ENCODE measurements around the gene ZNF827.
A peak's percentile ranks its signal among the peaks of the same experiment; 100 is the strongest.

Gene ZNF827

DNA sequence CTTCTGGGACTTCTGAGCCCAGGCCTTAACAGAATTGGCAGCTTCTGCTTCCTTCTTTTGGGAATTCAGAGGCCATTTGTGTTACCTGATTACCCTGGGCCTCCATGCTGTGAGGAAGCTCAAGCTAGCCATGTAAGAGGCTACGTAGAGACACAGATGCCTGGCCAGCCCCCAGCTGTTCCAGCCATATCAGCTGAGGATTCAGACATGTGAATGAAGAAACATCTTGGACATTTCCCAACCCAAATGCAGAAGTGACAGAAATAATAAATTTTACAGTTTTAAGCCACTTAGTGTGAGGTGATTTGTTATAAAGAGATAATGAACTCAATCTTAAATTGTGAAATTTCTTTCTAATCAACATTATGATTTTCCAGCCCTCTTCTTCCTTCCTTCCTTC is 18.7 kb upstream of the ZNF827 start:
- ATAC-seq: no peak
- TF ChIP-seq BACH2 (CRISPR knock-in tag; IDR thresholded peaks at IDR 0.05; ENCODE audit: borderline replicate concordance) (no peak), ZNF565 (CRISPR knock-in tag; conservative IDR thresholded peaks at IDR 0.05; ENCODE audit: low read depth) (0 out of 2 replicates have a peak, but pooled peaks have one; percentile 24)

DNA sequence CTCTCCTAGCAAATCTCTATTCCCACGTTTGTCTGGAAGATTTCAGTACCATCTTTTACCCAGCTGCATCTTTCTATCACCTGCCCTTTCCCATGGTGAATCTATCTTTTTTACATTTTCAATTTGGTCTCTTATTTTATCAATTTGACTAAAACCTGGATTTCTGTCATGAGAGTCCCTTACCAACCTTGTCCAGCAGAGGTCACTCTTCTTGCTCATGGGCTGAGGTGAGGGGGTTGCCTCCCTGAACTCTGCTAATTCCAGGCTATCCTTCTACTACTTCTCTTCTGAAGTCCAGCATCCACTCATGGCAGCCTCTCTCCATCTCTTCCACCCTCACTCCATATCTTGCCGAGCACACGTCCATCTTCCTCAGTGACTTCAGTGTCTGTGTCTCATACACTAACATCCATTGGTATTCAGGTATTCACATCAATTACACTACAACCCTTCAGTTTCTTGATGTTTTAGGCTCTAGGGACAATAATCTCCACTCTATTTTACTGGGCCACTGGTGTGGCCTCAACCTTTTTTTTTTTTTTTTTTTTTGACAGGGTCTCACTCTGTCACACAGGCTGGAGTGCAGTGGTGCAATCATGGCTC is 17.8 kb upstream of the ZNF827 start:
- no peak for TF ChIP-seq ZNF8 (CRISPR knock-in tag; IDR thresholded peaks at IDR 0.05)
- no peak for TF ChIP-seq GLIS3 (CRISPR knock-in tag; IDR thresholded peaks at IDR 0.05)
- no peak for TF ChIP-seq CSDC2 (CRISPR knock-in tag; IDR thresholded peaks at IDR 0.05)
- TF ChIP-seq, protein P1, sequence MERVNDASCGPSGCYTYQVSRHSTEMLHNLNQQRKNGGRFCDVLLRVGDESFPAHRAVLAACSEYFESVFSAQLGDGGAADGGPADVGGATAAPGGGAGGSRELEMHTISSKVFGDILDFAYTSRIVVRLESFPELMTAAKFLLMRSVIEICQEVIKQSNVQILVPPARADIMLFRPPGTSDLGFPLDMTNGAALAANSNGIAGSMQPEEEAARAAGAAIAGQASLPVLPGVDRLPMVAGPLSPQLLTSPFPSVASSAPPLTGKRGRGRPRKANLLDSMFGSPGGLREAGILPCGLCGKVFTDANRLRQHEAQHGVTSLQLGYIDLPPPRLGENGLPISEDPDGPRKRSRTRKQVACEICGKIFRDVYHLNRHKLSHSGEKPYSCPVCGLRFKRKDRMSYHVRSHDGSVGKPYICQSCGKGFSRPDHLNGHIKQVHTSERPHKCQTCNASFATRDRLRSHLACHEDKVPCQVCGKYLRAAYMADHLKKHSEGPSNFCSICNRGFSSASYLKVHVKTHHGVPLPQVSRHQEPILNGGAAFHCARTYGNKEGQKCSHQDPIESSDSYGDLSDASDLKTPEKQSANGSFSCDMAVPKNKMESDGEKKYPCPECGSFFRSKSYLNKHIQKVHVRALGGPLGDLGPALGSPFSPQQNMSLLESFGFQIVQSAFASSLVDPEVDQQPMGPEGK (CRISPR knock-in tag; IDR thresholded peaks at IDR 0.05; ENCODE audit: borderline replicate concordance): no peak
- TF ChIP-seq OSR1 (CRISPR knock-in tag; IDR thresholded peaks at IDR 0.05): no peak
- TF ChIP-seq SNAI2 (CRISPR knock-in tag; IDR thresholded peaks at IDR 0.05): no peak
- TF ChIP-seq ESRRG (CRISPR knock-in tag; IDR thresholded peaks at IDR 0.05): no peak
- TF ChIP-seq BACH2 (CRISPR knock-in tag; IDR thresholded peaks at IDR 0.05; ENCODE audit: borderline replicate concordance): no peak
- TF ChIP-seq ARNTL (CRISPR knock-in tag; IDR thresholded peaks at IDR 0.05; ENCODE audit: borderline replicate concordance, low read depth): no peak
- no peak for TF ChIP-seq TOX (CRISPR knock-in tag; IDR thresholded peaks at IDR 0.05; ENCODE audit: borderline replicate concordance)
- TF ChIP-seq TCF4 (CRISPR knock-in tag; IDR thresholded peaks at IDR 0.05; ENCODE audit: borderline replicate concordance): no peak
- no peak for TF ChIP-seq ZNF565 (CRISPR knock-in tag; conservative IDR thresholded peaks at IDR 0.05; ENCODE audit: low read depth)
- TF ChIP-seq, protein P2, sequence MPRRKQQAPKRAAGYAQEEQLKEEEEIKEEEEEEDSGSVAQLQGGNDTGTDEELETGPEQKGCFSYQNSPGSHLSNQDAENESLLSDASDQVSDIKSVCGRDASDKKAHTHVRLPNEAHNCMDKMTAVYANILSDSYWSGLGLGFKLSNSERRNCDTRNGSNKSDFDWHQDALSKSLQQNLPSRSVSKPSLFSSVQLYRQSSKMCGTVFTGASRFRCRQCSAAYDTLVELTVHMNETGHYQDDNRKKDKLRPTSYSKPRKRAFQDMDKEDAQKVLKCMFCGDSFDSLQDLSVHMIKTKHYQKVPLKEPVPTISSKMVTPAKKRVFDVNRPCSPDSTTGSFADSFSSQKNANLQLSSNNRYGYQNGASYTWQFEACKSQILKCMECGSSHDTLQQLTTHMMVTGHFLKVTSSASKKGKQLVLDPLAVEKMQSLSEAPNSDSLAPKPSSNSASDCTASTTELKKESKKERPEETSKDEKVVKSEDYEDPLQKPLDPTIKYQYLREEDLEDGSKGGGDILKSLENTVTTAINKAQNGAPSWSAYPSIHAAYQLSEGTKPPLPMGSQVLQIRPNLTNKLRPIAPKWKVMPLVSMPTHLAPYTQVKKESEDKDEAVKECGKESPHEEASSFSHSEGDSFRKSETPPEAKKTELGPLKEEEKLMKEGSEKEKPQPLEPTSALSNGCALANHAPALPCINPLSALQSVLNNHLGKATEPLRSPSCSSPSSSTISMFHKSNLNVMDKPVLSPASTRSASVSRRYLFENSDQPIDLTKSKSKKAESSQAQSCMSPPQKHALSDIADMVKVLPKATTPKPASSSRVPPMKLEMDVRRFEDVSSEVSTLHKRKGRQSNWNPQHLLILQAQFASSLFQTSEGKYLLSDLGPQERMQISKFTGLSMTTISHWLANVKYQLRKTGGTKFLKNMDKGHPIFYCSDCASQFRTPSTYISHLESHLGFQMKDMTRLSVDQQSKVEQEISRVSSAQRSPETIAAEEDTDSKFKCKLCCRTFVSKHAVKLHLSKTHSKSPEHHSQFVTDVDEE (CRISPR knock-in tag; IDR thresholded peaks at IDR 0.05): no peak
- TF ChIP-seq ZFP3 (CRISPR knock-in tag; IDR thresholded peaks at IDR 0.05): no peak
- TF ChIP-seq, protein P3, sequence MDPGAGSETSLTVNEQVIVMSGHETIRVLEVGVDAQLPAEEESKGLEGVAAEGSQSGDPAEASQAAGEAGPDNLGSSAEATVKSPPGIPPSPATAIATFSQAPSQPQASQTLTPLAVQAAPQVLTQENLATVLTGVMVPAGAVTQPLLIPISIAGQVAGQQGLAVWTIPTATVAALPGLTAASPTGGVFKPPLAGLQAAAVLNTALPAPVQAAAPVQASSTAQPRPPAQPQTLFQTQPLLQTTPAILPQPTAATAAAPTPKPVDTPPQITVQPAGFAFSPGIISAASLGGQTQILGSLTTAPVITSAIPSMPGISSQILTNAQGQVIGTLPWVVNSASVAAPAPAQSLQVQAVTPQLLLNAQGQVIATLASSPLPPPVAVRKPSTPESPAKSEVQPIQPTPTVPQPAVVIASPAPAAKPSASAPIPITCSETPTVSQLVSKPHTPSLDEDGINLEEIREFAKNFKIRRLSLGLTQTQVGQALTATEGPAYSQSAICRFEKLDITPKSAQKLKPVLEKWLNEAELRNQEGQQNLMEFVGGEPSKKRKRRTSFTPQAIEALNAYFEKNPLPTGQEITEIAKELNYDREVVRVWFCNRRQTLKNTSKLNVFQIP (CRISPR knock-in tag; IDR thresholded peaks at IDR 0.05; ENCODE audit: borderline replicate concordance, low read depth): no peak
- no peak for TF ChIP-seq ZC3H10 (CRISPR knock-in tag; IDR thresholded peaks at IDR 0.05)
- TF ChIP-seq RARB (CRISPR knock-in tag; IDR thresholded peaks at IDR 0.05): no peak
- TF ChIP-seq ZFP30 (CRISPR knock-in tag; IDR thresholded peaks at IDR 0.05): no peak
- ATAC-seq: peak; percentile 68

DNA sequence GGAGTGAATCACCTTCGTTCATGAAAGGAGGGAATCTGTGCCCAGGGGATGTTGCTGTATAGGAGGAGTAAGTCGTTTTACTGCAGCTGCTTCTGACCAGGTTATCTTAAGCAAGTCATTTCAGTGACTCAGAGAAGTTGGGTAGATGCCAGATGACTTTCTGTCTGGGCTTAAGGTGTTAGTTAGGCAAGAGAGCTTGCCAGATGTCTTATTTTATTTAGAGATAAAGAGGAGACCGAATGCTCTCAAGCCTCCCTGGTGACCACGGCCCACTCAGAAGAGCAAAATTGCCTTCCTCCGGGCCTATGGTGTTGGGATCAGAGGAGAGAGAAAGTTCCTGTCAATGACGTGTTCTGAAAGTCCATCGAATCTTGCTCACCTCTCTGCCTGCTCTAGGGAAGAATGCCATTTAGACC is 16.3 kb upstream of the ZNF827 start:
- no peak for TF ChIP-seq CSDC2 (CRISPR knock-in tag; IDR thresholded peaks at IDR 0.05)
- peak; percentile 88 for TF ChIP-seq ZFP3 (CRISPR knock-in tag; IDR thresholded peaks at IDR 0.05)
- ATAC-seq: peak; percentile 68

DNA sequence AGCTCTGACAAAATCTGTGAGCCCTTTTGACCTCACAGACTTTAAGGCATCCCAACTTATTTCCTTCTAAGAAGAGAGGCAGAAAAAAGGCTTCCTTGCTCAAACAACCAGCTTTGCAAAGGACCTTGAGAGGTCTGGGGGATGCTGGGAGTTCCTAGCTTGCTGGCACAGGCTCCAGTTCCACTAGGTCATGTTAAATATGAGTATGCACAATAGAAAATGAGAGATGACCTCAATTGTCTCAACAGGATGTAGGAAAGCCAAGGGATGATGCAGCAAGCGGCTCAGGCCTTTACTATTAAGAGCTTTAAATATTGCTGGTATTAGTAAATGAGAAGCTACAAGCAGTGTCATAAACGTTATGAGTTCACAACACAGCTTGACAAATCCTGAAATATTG is 13.3 kb upstream of the ZNF827 start:
- peak; percentile 24; the same call in 1 of the 3 replicates for ATAC-seq
- TF ChIP-seq, protein P4, sequence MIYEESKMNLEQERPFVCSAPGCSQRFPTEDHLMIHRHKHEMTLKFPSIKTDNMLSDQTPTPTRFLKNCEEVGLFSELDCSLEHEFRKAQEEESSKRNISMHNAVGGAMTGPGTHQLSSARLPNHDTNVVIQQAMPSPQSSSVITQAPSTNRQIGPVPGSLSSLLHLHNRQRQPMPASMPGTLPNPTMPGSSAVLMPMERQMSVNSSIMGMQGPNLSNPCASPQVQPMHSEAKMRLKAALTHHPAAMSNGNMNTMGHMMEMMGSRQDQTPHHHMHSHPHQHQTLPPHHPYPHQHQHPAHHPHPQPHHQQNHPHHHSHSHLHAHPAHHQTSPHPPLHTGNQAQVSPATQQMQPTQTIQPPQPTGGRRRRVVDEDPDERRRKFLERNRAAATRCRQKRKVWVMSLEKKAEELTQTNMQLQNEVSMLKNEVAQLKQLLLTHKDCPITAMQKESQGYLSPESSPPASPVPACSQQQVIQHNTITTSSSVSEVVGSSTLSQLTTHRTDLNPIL (CRISPR knock-in tag; IDR thresholded peaks at IDR 0.05; ENCODE audit: low read depth): no peak
- TF ChIP-seq, protein P3 (CRISPR knock-in tag; IDR thresholded peaks at IDR 0.05; ENCODE audit: borderline replicate concordance, low read depth): no peak
- no peak for TF ChIP-seq TOX (CRISPR knock-in tag; IDR thresholded peaks at IDR 0.05; ENCODE audit: borderline replicate concordance)
- no peak for TF ChIP-seq ZNF70 (CRISPR knock-in tag; IDR thresholded peaks at IDR 0.05)
- TF ChIP-seq CSDC2 (CRISPR knock-in tag; IDR thresholded peaks at IDR 0.05): no peak
- no peak for TF ChIP-seq TCF4 (CRISPR knock-in tag; IDR thresholded peaks at IDR 0.05; ENCODE audit: borderline replicate concordance)
- TF ChIP-seq ZC3H10 (CRISPR knock-in tag; IDR thresholded peaks at IDR 0.05): no peak
- TF ChIP-seq, protein P5, sequence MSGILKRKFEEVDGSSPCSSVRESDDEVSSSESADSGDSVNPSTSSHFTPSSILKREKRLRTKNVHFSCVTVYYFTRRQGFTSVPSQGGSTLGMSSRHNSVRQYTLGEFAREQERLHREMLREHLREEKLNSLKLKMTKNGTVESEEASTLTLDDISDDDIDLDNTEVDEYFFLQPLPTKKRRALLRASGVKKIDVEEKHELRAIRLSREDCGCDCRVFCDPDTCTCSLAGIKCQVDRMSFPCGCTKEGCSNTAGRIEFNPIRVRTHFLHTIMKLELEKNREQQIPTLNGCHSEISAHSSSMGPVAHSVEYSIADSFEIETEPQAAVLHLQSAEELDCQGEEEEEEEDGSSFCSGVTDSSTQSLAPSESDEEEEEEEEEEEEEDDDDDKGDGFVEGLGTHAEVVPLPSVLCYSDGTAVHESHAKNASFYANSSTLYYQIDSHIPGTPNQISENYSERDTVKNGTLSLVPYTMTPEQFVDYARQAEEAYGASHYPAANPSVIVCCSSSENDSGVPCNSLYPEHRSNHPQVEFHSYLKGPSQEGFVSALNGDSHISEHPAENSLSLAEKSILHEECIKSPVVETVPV (CRISPR knock-in tag; IDR thresholded peaks at IDR 0.05): no peak
- TF ChIP-seq ZNF8 (CRISPR knock-in tag; IDR thresholded peaks at IDR 0.05): no peak
- TF ChIP-seq ZFP3 (CRISPR knock-in tag; IDR thresholded peaks at IDR 0.05): no peak
- TF ChIP-seq, protein P1 (CRISPR knock-in tag; IDR thresholded peaks at IDR 0.05; ENCODE audit: borderline replicate concordance): no peak
- no peak for TF ChIP-seq PPARA (CRISPR knock-in tag; IDR thresholded peaks at IDR 0.05; ENCODE audit: borderline replicate concordance)
- TF ChIP-seq ISL1 (CRISPR knock-in tag; IDR thresholded peaks at IDR 0.05): no peak
